Amniotic epithelial cell (primary cell): ENCODE measurements around the gene SLC46A2.

ENCODE experiments used
- DNase-seq: peaks from one replicate; pipeline ENCODE4 v3.0.0-alpha.2; 2010; ENCODE audit warnings: low read depth

Gene SLC46A2

GRCh38 chr9:112885324-112885723 is 5.4 kb downstream of the SLC46A2 start:
- DNase-seq: no peak

- DNase-seq: no peak
These were observed 6.0 kb downstream of the SLC46A2 start for GRCh38 chr9:112884721-112885120.

GRCh38 chr9:112884101-112884500 is 6.6 kb downstream of the SLC46A2 start:
- peak; percentile 90 for DNase-seq

GRCh38 chr9:112881331-112881730 is 9.3 kb downstream of the SLC46A2 start:
- peak; percentile 70 for DNase-seq

- DNase-seq: no peak
These were observed 10.0 kb downstream of the SLC46A2 start for GRCh38 chr9:112880650-112881049.

GRCh38 chr9:112878752-112879151 is 11.9 kb downstream of the SLC46A2 start:
- no peak for DNase-seq

- DNase-seq: no peak
These were observed 16.8 kb downstream of the SLC46A2 start for GRCh38 chr9:112873773-112874405.

GRCh38 chr9:112872019-112872418 is 18.7 kb downstream of the SLC46A2 start:
- DNase-seq: no peak

- DNase-seq: no peak
These were observed 20.1 kb downstream of the SLC46A2 start for GRCh38 chr9:112870556-112870955.

- DNase-seq: no peak
These were observed 20.8 kb downstream of the SLC46A2 start for GRCh38 chr9:112869917-112870316.

- no peak for DNase-seq
These were observed 21.6 kb downstream of the SLC46A2 start for GRCh38 chr9:112869041-112869529.

GRCh38 chr9:112868461-112868860 is 22.2 kb downstream of the SLC46A2 start:
- no peak for DNase-seq

GRCh38 chr9:112867275-112867991 is 23.2 kb downstream of the SLC46A2 start:
- peak; percentile 94 for DNase-seq

GRCh38 chr9:112866662-112867274 is 23.9 kb downstream of the SLC46A2 start:
- DNase-seq: peak; percentile 89

GRCh38 chr9:112864982-112865381 is 25.7 kb downstream of the SLC46A2 start:
- DNase-seq: no peak

- no peak for DNase-seq
These were observed 26.3 kb downstream of the SLC46A2 start for GRCh38 chr9:112864403-112864802.

GRCh38 chr9:112863746-112864145 is 26.9 kb downstream of the SLC46A2 start:
- DNase-seq: no peak

- DNase-seq: peak; percentile 52
These were observed 27.5 kb downstream of the SLC46A2 start for GRCh38 chr9:112863214-112863613.

GRCh38 chr9:112861638-112862555 is 28.8 kb downstream of the SLC46A2 start:
- peak; percentile 76 for DNase-seq

- no peak for DNase-seq
These were observed 29.5 kb downstream of the SLC46A2 start for GRCh38 chr9:112861155-112861554.

GRCh38 chr9:112860451-112860850 is 30.2 kb downstream of the SLC46A2 start:
- DNase-seq: no peak

- peak; percentile 31 for DNase-seq
These were observed 32.0 kb downstream of the SLC46A2 start for GRCh38 chr9:112858625-112859147.
